Measurements from ENCODE around the gene PLEKHO2. TPM values are rescaled to one million over a fixed set of nuclear protein-coding genes. Genes with fewer than 3 reads are reported as not detected.
A peak's percentile ranks its signal among the peaks of the same experiment; 100 is the strongest.

Gene PLEKHO2
- polyA plus RNA-seq, 3 donors, result 54.1 to 93.5 (median 78.0) TPM

DNA sequence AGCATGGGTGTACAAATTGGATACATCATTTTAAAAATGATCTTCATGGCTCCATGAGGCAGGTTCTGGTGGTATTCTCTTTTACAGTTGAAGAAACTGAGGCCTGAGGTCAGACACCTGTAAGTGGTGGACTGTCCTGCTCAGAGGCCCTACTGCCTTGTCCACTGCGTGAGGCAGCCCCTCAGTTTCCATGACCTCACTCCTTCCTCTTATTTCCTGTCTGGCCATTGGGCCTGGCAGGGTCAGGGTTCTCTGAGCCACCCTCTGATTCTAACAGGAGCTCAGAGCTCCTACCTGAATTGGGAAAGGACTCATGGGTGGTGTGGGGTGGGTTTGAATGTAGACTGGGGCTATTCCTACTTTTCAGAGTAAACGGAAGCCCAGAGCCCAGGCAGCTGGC is 17.5 kb downstream of the PLEKHO2 start:
- Mint-ChIP-seq H3K4me1 (peaks cover 65% of the 10 kb centered on the region), H3K4me3 (no peak overlapping the region), H3K9me3 (no peaks in the 10 kb centered on the region), H3K27ac (peak overlapping the region in 4 of 7 donors; percentile 9 to 63 (median 21)), H3K27me3 (ENCODE audit: low read depth in 3 of 3) (peaks cover 0 to 4% (median 1%) of the 10 kb centered on the region in 3 donors), H3K36me3 (peaks cover 94 to 99% of the 10 kb centered on the region in 2 donors)
- Histone ChIP-seq H3K36me3 (replicated peaks in 1 of 2; ENCODE audit: control insufficient read depth in 1 of 2, insufficient read depth in 2 of 2, low read length in 2 of 2) (peaks cover 91 to 97% of the 10 kb centered on the region in 2 donors), H3K79me2 (ENCODE audit: insufficient read depth, low read length) (peaks cover 97% of the 10 kb centered on the region), H3K4me2 (replicated peaks; ENCODE audit: extremely low read depth, low read length, poor library complexity, severe bottlenecking) (no peak overlapping the region), H3K4me1 (ENCODE audit: control insufficient read depth in 1 of 2, insufficient read depth in 2 of 2, low read length in 2 of 2) (peaks cover 43 to 57% of the 10 kb centered on the region in 2 donors), H3K9ac (ENCODE audit: insufficient read depth, low read length, poor library complexity, severe bottlenecking) (no peak overlapping the region), H4K20me1 (ENCODE audit: insufficient read depth, low read length) (peaks cover 100% of the 10 kb centered on the region), H2AFZ (ENCODE audit: insufficient read depth, low read depth, low read length, poor library complexity, severe bottlenecking) (no peak overlapping the region), H3K9me3 (replicated peaks in 1 of 2; ENCODE audit: control insufficient read depth in 1 of 2, insufficient read depth in 1 of 2, low read length in 2 of 2) (no peaks in the 10 kb centered on the region), H3K27me3 (ENCODE audit: control insufficient read depth in 2 of 2, insufficient read depth in 2 of 2, low read length in 2 of 2) (no peaks in the 10 kb centered on the region), H3K4me3 (replicated peaks in 1 of 3; ENCODE audit: low read depth in 2 of 3, low read length in 3 of 3) (no peak overlapping the region), H3K27ac (ENCODE audit: low read depth in 1 of 2, low read length in 2 of 2) (peak overlapping the region in 1 of 2 donors; percentile 63)
- WGBS (ENCODE audit: insufficient coverage), result 100% methylated on average over 1 of the region's 2 CpGs
- TF ChIP-seq, protein P1, sequence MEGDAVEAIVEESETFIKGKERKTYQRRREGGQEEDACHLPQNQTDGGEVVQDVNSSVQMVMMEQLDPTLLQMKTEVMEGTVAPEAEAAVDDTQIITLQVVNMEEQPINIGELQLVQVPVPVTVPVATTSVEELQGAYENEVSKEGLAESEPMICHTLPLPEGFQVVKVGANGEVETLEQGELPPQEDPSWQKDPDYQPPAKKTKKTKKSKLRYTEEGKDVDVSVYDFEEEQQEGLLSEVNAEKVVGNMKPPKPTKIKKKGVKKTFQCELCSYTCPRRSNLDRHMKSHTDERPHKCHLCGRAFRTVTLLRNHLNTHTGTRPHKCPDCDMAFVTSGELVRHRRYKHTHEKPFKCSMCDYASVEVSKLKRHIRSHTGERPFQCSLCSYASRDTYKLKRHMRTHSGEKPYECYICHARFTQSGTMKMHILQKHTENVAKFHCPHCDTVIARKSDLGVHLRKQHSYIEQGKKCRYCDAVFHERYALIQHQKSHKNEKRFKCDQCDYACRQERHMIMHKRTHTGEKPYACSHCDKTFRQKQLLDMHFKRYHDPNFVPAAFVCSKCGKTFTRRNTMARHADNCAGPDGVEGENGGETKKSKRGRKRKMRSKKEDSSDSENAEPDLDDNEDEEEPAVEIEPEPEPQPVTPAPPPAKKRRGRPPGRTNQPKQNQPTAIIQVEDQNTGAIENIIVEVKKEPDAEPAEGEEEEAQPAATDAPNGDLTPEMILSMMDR (IDR thresholded peaks at IDR 0.05), result no peak
- no peak for DNase-seq
- intact Hi-C loops (cut with micrococcal nuclease), result no loop called here

DNA sequence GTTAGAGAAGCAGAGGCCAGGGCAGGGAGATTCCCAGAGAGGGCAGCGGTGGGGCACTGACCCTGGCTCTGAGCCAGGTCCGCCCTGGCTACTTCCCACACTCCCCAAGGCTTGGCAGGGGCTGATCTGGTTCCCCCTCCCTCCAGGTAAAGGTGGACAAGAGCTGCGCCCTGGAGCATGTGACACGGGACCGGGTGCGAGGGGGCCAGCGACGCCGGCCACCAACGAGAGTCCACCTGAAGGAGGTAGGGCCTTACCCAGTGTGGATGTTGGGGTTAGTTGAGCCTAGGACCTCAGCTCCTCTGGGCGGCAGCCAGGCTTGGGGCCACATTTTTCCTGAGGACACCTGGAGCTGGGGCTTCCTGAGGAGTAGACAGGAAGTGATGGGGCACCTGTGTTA is 19.6 kb downstream of the PLEKHO2 start:
- no peak overlapping the region for H3K9ac ChIP-seq (ENCODE audit: insufficient read depth, low read length, poor library complexity, severe bottlenecking)
- H3K36me3 ChIP-seq (replicated peaks in 1 of 2; ENCODE audit: control insufficient read depth in 1 of 2, insufficient read depth in 2 of 2, low read length in 2 of 2), result peaks cover 91 to 97% of the 10 kb centered on the region in 2 donors
- no peak for DNase-seq
- Mint-ChIP-seq H3K4me3 (no peak overlapping the region), H3K27ac (peak overlapping the region in 6 of 7 donors; percentile 49 to 90 (median 74)), H3K4me1 (peaks cover 52% of the 10 kb centered on the region), H3K27me3 (ENCODE audit: low read depth in 3 of 3) (peaks cover 0 to 4% (median 1%) of the 10 kb centered on the region in 3 donors), H3K9me3 (no peaks in the 10 kb centered on the region), H3K36me3 (peaks cover 93 to 99% of the 10 kb centered on the region in 2 donors)
- H2AFZ ChIP-seq (ENCODE audit: insufficient read depth, low read depth, low read length, poor library complexity, severe bottlenecking), result no peak overlapping the region
- peak overlapping the region in 1 of 2 donors; percentile 63 for H3K27ac ChIP-seq (ENCODE audit: low read depth in 1 of 2, low read length in 2 of 2)
- peaks cover 100% of the 10 kb centered on the region for H4K20me1 ChIP-seq (ENCODE audit: insufficient read depth, low read length)
- H3K9me3 ChIP-seq (replicated peaks in 1 of 2; ENCODE audit: control insufficient read depth in 1 of 2, insufficient read depth in 1 of 2, low read length in 2 of 2), result no peaks in the 10 kb centered on the region
- H3K4me2 ChIP-seq (replicated peaks; ENCODE audit: extremely low read depth, low read length, poor library complexity, severe bottlenecking), result no peak overlapping the region
- H3K79me2 ChIP-seq (ENCODE audit: insufficient read depth, low read length), result peaks cover 97% of the 10 kb centered on the region
- intact Hi-C loops (cut with micrococcal nuclease), result no loop called here
- TF ChIP-seq, protein P1 (IDR thresholded peaks at IDR 0.05), result no peak
- peaks cover 22 to 46% of the 10 kb centered on the region in 2 donors for H3K4me1 ChIP-seq (ENCODE audit: control insufficient read depth in 1 of 2, insufficient read depth in 2 of 2, low read length in 2 of 2)
- WGBS (ENCODE audit: insufficient coverage), result 96% methylated on average over 9 of the region's 11 CpGs
- no peak overlapping the region for H3K4me3 ChIP-seq (replicated peaks in 1 of 3; ENCODE audit: low read depth in 2 of 3, low read length in 3 of 3)
- no peaks in the 10 kb centered on the region for H3K27me3 ChIP-seq (ENCODE audit: control insufficient read depth in 2 of 2, insufficient read depth in 2 of 2, low read length in 2 of 2)

Data from CD14-positive monocyte (primary cell).